IMR-90 (cell line): ENCODE measurements around the gene RFTN2. TPM values are rescaled to one million over a fixed set of nuclear protein-coding genes. Genes with fewer than 3 reads are reported as not detected.

Experiments
- ATAC-seq: fragments of 200-7000 bp; cut with Tn5 transposase; 2 replicates; pipeline ENCODE4 v1.9.1; 2020; ENCODE audit warnings: low read depth, mild to moderate bottlenecking, moderate library complexity
- BruUV-seq: library from RNA; stranded (reverse); fragments of 400-500 nt; replicated peaks from 2 replicates; lab custom pipeline; 2021; lab: Mats Ljungman, UMichigan
- CTCF ChIA-PET: fragments of 300-600 bp; formaldehyde crosslinking; extraction: SDS; loops from one replicate; lab custom pipeline; 2021; ENCODE audit warnings: antibody characterized with exemption; lab: Yijun Ruan, JAX
- POLR2A ChIA-PET: fragments of 300-600 bp; sonication (Branson Sonifier 250); formaldehyde crosslinking; loops from one replicate; lab custom pipeline; 2022; ENCODE audit warnings: antibody characterized with exemption; ENCODE audit not compliant: unreplicated experiment; lab: Charles Lee
- DNase-seq: peaks from one replicate; pipeline ENCODE4 v3.0.0; 2013
- H2AFZ ChIP-seq: replicated peaks from 2 replicates; pipeline ENCODE3; 2013; ENCODE audit warnings: low read length, mild to moderate bottlenecking; ENCODE audit not compliant: poor library complexity
- H2AK5ac ChIP-seq: 2 replicates; pipeline ENCODE4 v1.6.1; 2013; ENCODE audit warnings: low read depth, low read length, inconsistent platforms
- H2AK9ac ChIP-seq: replicated peaks from 2 replicates; pipeline ENCODE3; 2013; ENCODE audit warnings: mild to moderate bottlenecking, low read depth, low read length, moderate library complexity; ENCODE audit not compliant: poor library complexity
- H2BK120ac ChIP-seq: 2 replicates; pipeline ENCODE4 v1.6.1; 2013; ENCODE audit warnings: low read depth, low read length, inconsistent platforms
- H2BK15ac ChIP-seq: 3 replicates; pipeline ENCODE4 v1.6.1; 2013; ENCODE audit warnings: low read depth, low read length, inconsistent platforms
- H2BK20ac ChIP-seq: 2 replicates; pipeline ENCODE4 v1.6.1; 2013; ENCODE audit warnings: low read depth, mild to moderate bottlenecking, inconsistent platforms, low read length, moderate library complexity
- H2BK5ac ChIP-seq: 2 replicates; pipeline ENCODE4 v1.6.1; 2013; ENCODE audit warnings: mild to moderate bottlenecking, low read depth, low read length, inconsistent platforms; ENCODE audit not compliant: poor library complexity, severe bottlenecking
- H3K14ac ChIP-seq: replicated peaks from 2 replicates; pipeline ENCODE4 v1.6.1; 2013; ENCODE audit warnings: low read depth, low read length, inconsistent platforms
- H3K18ac ChIP-seq: 2 replicates; pipeline ENCODE4 v1.6.1; 2013; ENCODE audit warnings: low read depth, low read length, control low read depth
- H3K23ac ChIP-seq: 2 replicates; pipeline ENCODE4 v1.6.1; 2013; ENCODE audit warnings: low read depth, low read length, inconsistent platforms
- H3K27ac ChIP-seq: 2 replicates; pipeline ENCODE4 v1.5.1; 2013; ENCODE audit warnings: mild to moderate bottlenecking, control low read depth, low read length; ENCODE audit not compliant: insufficient read depth
- H3K27me3 ChIP-seq: 2 replicates; pipeline ENCODE4 v1.6.1; 2013; ENCODE audit warnings: low read length; ENCODE audit not compliant: control insufficient read depth, insufficient read depth
- H3K36me3 ChIP-seq: 2 replicates; pipeline ENCODE4 v1.6.1; 2013; ENCODE audit warnings: low read length, mixed read lengths; ENCODE audit not compliant: control insufficient read depth, insufficient read depth
- H3K4ac ChIP-seq: 2 replicates; pipeline ENCODE4 v1.6.1; 2013; ENCODE audit warnings: low read depth, low read length, inconsistent platforms
- H3K4me1 ChIP-seq: 2 replicates; pipeline ENCODE4 v1.6.1; 2013; ENCODE audit warnings: low read length, mixed read lengths; ENCODE audit not compliant: control insufficient read depth, insufficient read depth
- H3K4me2 ChIP-seq: 2 replicates; pipeline ENCODE4 v1.6.1; 2013; ENCODE audit warnings: low read depth, mild to moderate bottlenecking, control low read depth, low read length, moderate library complexity
- H3K4me3 ChIP-seq: 2 replicates; pipeline ENCODE4 v1.5.1; 2013; ENCODE audit warnings: low read depth, mild to moderate bottlenecking, control low read depth, low read length, moderate library complexity; ENCODE audit not compliant: insufficient read depth
- H3K56ac ChIP-seq: 2 replicates; pipeline ENCODE4 v1.6.1; 2013; ENCODE audit warnings: low read length, inconsistent platforms; ENCODE audit not compliant: insufficient read depth; ENCODE audit errors: extremely low read depth
- H3K79me1 ChIP-seq, 2 experiments: 2 replicates each; pipeline ENCODE4 v1.6.1; 2013; ENCODE audit warnings: low read length in 2 of 2, inconsistent platforms in 1 of 2, low read depth in 1 of 2
- H3K9ac ChIP-seq: 2 replicates; pipeline ENCODE4 v1.6.1; 2013; ENCODE audit warnings: low read depth, low read length, control low read depth
- H3K9me1 ChIP-seq: 2 replicates; pipeline ENCODE4 v1.6.1; 2013; ENCODE audit warnings: low read length, inconsistent platforms; ENCODE audit not compliant: insufficient read depth
- H3K9me3 ChIP-seq: 2 replicates; pipeline ENCODE4 v1.6.1; 2013; ENCODE audit warnings: low read length; ENCODE audit not compliant: control insufficient read depth, insufficient read depth
- H4K20me1 ChIP-seq: 2 replicates; pipeline ENCODE4 v1.6.1; 2013; ENCODE audit warnings: low read length, inconsistent platforms; ENCODE audit not compliant: insufficient read depth
- H4K5ac ChIP-seq: 2 replicates; pipeline ENCODE4 v1.6.1; 2013; ENCODE audit warnings: mild to moderate bottlenecking, low read depth, low read length, control low read depth
- H4K8ac ChIP-seq, 2 experiments: 2 replicates each; pipeline ENCODE4 v1.6.1; 2013; ENCODE audit warnings: low read depth in 2 of 2, low read length in 2 of 2, control low read depth in 1 of 2, inconsistent platforms in 1 of 2
- H4K91ac ChIP-seq: 2 replicates; pipeline ENCODE4 v1.6.1; 2013; ENCODE audit warnings: low read depth, low read length, inconsistent platforms; ENCODE audit not compliant: insufficient read depth
- BHLHE40 ChIP-seq: fragments of 150-350 bp; IDR thresholded peaks from 2 replicates; pipeline ENCODE4 v1.6.1; 2016; ENCODE audit warnings: mild to moderate bottlenecking, low read depth, low read length
- CHD1 ChIP-seq: IDR thresholded peaks from 2 replicates; pipeline ENCODE4 v1.6.1; 2012; ENCODE audit warnings: low read depth, low read length, improper control_type of control experiment
- FOS ChIP-seq: fragments of 150-350 bp; IDR thresholded peaks from 2 replicates; pipeline ENCODE4 v1.6.1; 2016; ENCODE audit warnings: low read depth, low read length
- MXI1 ChIP-seq: IDR thresholded peaks from 2 replicates; pipeline ENCODE4 v1.6.1; 2012; ENCODE audit warnings: low read depth, mild to moderate bottlenecking, low read length, moderate library complexity, borderline replicate concordance
- NFE2L2 ChIP-seq: fragments of 150-350 bp; IDR thresholded peaks from 2 replicates; pipeline ENCODE4 v1.6.1; 2016; ENCODE audit warnings: low read depth, mild to moderate bottlenecking, low read length
- POLR2A ChIP-seq: IDR thresholded peaks from 2 replicates; pipeline ENCODE4 v1.6.1; 2012; ENCODE audit warnings: mild to moderate bottlenecking, low read depth, low read length
- RCOR1 ChIP-seq: IDR thresholded peaks from 2 replicates; pipeline ENCODE4 v1.6.1; 2012; ENCODE audit warnings: mild to moderate bottlenecking, low read length, improper control_type of control experiment; ENCODE audit not compliant: insufficient replicate concordance
- RFX5 ChIP-seq: IDR thresholded peaks from 2 replicates; pipeline ENCODE4 v1.8.0; 2012; ENCODE audit warnings: low read depth, mild to moderate bottlenecking, low read length, moderate library complexity
- USF2 ChIP-seq: fragments of 150-350 bp; IDR thresholded peaks from 2 replicates; pipeline ENCODE4 v1.6.1; 2017; ENCODE audit warnings: mild to moderate bottlenecking, antibody characterized with exemption, low read length, low read depth
- WGBS, 2 experiments: methylation state at CpG; one replicate each; pipeline versions ENCODE4 v1.1.5 to v1.1.7; 2013; ENCODE audit warnings: missing lambda C conversion rate in 2 of 2; ENCODE audit not compliant: insufficient read length in 1 of 2; ENCODE audit errors: extremely low coverage in 2 of 2; 5-methylcytosine and 5-hydroxymethylcytosine counted together
- dilution Hi-C: fragments of 300-500 bp; cut with HindIII; formaldehyde crosslinking; loops from one replicate; pipeline ENCODE4 v1.14.3; 2018; ENCODE audit warnings: low sequenced_read_pairs; ENCODE audit not compliant: unreplicated experiment
- in situ Hi-C: fragments of 300-500 bp; cut with MboI; formaldehyde crosslinking; loops from 3 replicates; pipeline ENCODE4 v1.14.3; 2019; ENCODE audit warnings: low sequenced_read_pairs, inconsistent platforms, mixed read lengths
- intact Hi-C: fragments of 100-400 bp; cut with micrococcal nuclease; formaldehyde crosslinking; loops from 2 replicates; pipeline ENCODE4 v1.10.0; 2022
- polyA plus RNA-seq, 3 experiments: library from polyadenylated mRNA; depleted of rRNA; stranded (reverse); fragments of >200 nt; gene quantifications; 2 replicates each; pipeline ENCODE4 v1.2.3, GENCODE V29; 2012; ENCODE audit warnings: low replicate concordance in 1 of 3
- total RNA-seq: library from RNA; depleted of rRNA; stranded (reverse); fragments of >200 nt; gene quantifications from 2 replicates; pipeline ENCODE4 v1.2.3, GENCODE V29; 2012

The RFTN2 gene
- total and polyA plus RNA-seq, 2 of the 4 experiments (the other 2 are of a cell fraction), result 0.44 to 2.3 TPM

DNA sequence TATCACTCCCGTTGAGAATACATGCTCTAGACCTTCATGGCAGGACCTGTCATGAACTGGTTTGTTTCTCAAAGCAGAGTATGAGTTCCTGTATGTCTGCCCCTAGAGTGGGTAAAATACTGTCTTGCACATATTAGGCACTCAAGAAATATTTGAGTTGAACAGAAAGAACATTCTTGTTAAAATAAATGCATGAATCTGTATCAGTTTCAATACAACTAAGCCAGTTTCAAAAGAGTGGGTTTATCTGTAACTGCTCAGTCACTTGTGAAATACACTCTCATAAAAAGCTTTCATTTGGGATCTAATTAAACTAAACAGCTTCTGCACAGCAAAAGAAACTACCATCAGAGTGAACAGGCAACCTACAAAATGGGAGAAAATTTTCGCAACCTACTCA, 69.2 kb downstream of the RFTN2 start:
- Histone ChIP-seq H4K5ac (no peak overlapping the region), H3K79me1 (no peaks in the 10 kb centered on the region), H3K18ac (no peak overlapping the region), H3K9ac (no peak overlapping the region), H4K20me1 (no peaks in the 10 kb centered on the region), H3K4me1 (no peaks in the 10 kb centered on the region), H3K23ac (no peak overlapping the region), H2AK5ac (no peak overlapping the region), H2BK5ac (no peak overlapping the region), H3K27ac (no peak overlapping the region), H2BK120ac (no peak overlapping the region), H2BK20ac (no peak overlapping the region), H2AFZ (no peak overlapping the region), H3K4me3 (no peak overlapping the region), H3K4me2 (no peak overlapping the region), H3K56ac (no peak overlapping the region), H3K36me3 (no peaks in the 10 kb centered on the region), H3K4ac (no peak overlapping the region), H3K9me3 (no peaks in the 10 kb centered on the region), H3K14ac (no peak overlapping the region), H2BK15ac (no peak overlapping the region), H2AK9ac (no peak overlapping the region), H3K27me3 (no peaks in the 10 kb centered on the region), H3K9me1 (no peaks in the 10 kb centered on the region), H4K8ac (no peak overlapping the region), H4K91ac (no peak overlapping the region)
- intact Hi-C loops (no loop called here), in situ Hi-C loops (no loop called here), dilution Hi-C loops (no loop called here)
- BruUV-seq, result no TSS peak
- TF ChIP-seq NFE2L2, result no peak
- TF ChIP-seq RFX5, result no peak
- TF ChIP-seq USF2, result no peak
- TF ChIP-seq MXI1, result no peak
- TF ChIP-seq FOS, result no peak
- no peak for TF ChIP-seq RCOR1
- no peak for TF ChIP-seq CHD1
- TF ChIP-seq POLR2A, result no peak
- TF ChIP-seq BHLHE40, result no peak
- DNase-seq (no peak), ATAC-seq (no peak)
- ChIA-PET POLR2A (no interaction called here), CTCF (no interaction called here)
- WGBS, 2 experiments, result no CpG with 5 or more reads among the region's 2 CpGs
